ENCODE results near the gene CNGB1. TPM values are rescaled to one million over a fixed set of nuclear protein-coding genes. Genes with fewer than 3 reads are reported as not detected.
A peak's percentile ranks its signal among the peaks of the same experiment; 100 is the strongest.

Gene CNGB1
- polyA plus RNA-seq, 1 donor (not counting 4 experiments of a cell fraction or from before 2014, with no cell fraction given): 0.08 TPM

- H3K9ac ChIP-seq (ENCODE audit: control insufficient read depth, extremely low read depth, insufficient read depth, low read length): no peak overlapping the region
- no peak overlapping the region for H3K27ac ChIP-seq (ENCODE audit: control insufficient read depth, insufficient read depth, low read length)
These were observed 86.8 kb downstream of the CNGB1 start for GRCh38 chr16:57883953-57884654.

GRCh38 chr16:57883480-57883879 is 87.4 kb downstream of the CNGB1 start:
- TF ChIP-seq CTCF (optimal IDR thresholded peaks at IDR 0.05 in 1 of 3, IDR thresholded peaks at IDR 0.05 in 1 of 3, conservative IDR thresholded peaks at IDR 0.05 in 1 of 3; ENCODE audit: extremely low read depth in 1 of 3, insufficient read depth in 2 of 3, low read length in 3 of 3) (no peak), EZH2 (IDR thresholded peaks at IDR 0.05; ENCODE audit: low read length) (no peak)
- Histone ChIP-seq H3K27me3 (ENCODE audit: control insufficient read depth, extremely low read depth, insufficient read depth, low read length) (peaks cover 25% of the 10 kb centered on the region), H3K79me2 (ENCODE audit: control insufficient read depth, insufficient read depth, low read length) (no peaks in the 10 kb centered on the region), H3K9me3 (ENCODE audit: control insufficient read depth, low read depth, low read length) (no peaks in the 10 kb centered on the region), H3K27ac (ENCODE audit: control insufficient read depth, insufficient read depth, low read length) (no peak overlapping the region), H3K36me3 (ENCODE audit: control insufficient read depth in 2 of 2, extremely low read depth in 1 of 2, insufficient read depth in 2 of 2, low read length in 2 of 2) (no peaks in the 10 kb centered on the region), H3K4me1 (ENCODE audit: control insufficient read depth, extremely low read depth, insufficient read depth, low read length) (peaks cover 4% of the 10 kb centered on the region), H3K9me1 (ENCODE audit: control insufficient read depth, extremely low read depth, insufficient read depth, low read length) (no peaks in the 10 kb centered on the region), H2AFZ (ENCODE audit: control insufficient read depth, low read length) (no peak overlapping the region), H3K9ac (ENCODE audit: control insufficient read depth, extremely low read depth, insufficient read depth, low read length) (no peak overlapping the region), H3K4me2 (ENCODE audit: control insufficient read depth, extremely low read depth, insufficient read depth, low read depth, low read length) (peak overlapping the region; percentile 20), H3K4me3 (ENCODE audit: control insufficient read depth in 2 of 3, extremely low read depth in 1 of 3, insufficient read depth in 2 of 3, low read depth in 1 of 3, low read length in 3 of 3) (no peak overlapping the region), H4K20me1 (ENCODE audit: control insufficient read depth, extremely low read depth, insufficient read depth, low read length) (no peaks in the 10 kb centered on the region)
- DNase-seq (ENCODE audit: low read depth, low spot score) (no peak), FAIRE-seq (no peak)
- dilution Hi-C loops (cut with MboI; ENCODE audit: extremely low pct_ligation_motif_present, low sequenced_read_pairs): no loop called here

More at GRCh38 chr16:57883953-57884654, 86.8 kb downstream of the CNGB1 start:
- Histone ChIP-seq H2AFZ (ENCODE audit: control insufficient read depth, low read length) (peak overlapping the region; percentile 36), H3K27me3 (ENCODE audit: control insufficient read depth, extremely low read depth, insufficient read depth, low read length) (peaks cover 25% of the 10 kb centered on the region), H3K9me1 (ENCODE audit: control insufficient read depth, extremely low read depth, insufficient read depth, low read length) (no peaks in the 10 kb centered on the region), H3K4me3 (ENCODE audit: control insufficient read depth in 2 of 3, extremely low read depth in 1 of 3, insufficient read depth in 2 of 3, low read depth in 1 of 3, low read length in 3 of 3) (no peak overlapping the region), H3K79me2 (ENCODE audit: control insufficient read depth, insufficient read depth, low read length) (no peaks in the 10 kb centered on the region), H3K9me3 (ENCODE audit: control insufficient read depth, low read depth, low read length) (no peaks in the 10 kb centered on the region), H3K4me1 (ENCODE audit: control insufficient read depth, extremely low read depth, insufficient read depth, low read length) (peaks cover 4% of the 10 kb centered on the region), H3K4me2 (ENCODE audit: control insufficient read depth, extremely low read depth, insufficient read depth, low read depth, low read length) (peak overlapping the region; percentile 20), H4K20me1 (ENCODE audit: control insufficient read depth, extremely low read depth, insufficient read depth, low read length) (no peaks in the 10 kb centered on the region), H3K36me3 (ENCODE audit: control insufficient read depth in 2 of 2, extremely low read depth in 1 of 2, insufficient read depth in 2 of 2, low read length in 2 of 2) (no peaks in the 10 kb centered on the region)
- DNase-seq (ENCODE audit: low read depth, low spot score) (no peak), FAIRE-seq (no peak)
- dilution Hi-C loops (cut with MboI; ENCODE audit: extremely low pct_ligation_motif_present, low sequenced_read_pairs): no loop called here
- TF ChIP-seq CTCF (optimal IDR thresholded peaks at IDR 0.05 in 1 of 3, IDR thresholded peaks at IDR 0.05 in 1 of 3, conservative IDR thresholded peaks at IDR 0.05 in 1 of 3; ENCODE audit: extremely low read depth in 1 of 3, insufficient read depth in 2 of 3, low read length in 3 of 3): no peak
- no peak for TF ChIP-seq EZH2 (IDR thresholded peaks at IDR 0.05; ENCODE audit: low read length)

All from keratinocyte (primary cell).